HG02938 (cell line): ENCODE data around the gene SWI5.

Experiments used
- ATAC-seq: cut with Tn5 transposase; IDR thresholded peaks from one replicate; pipeline ENCODE4 v1.9.1; 2021; ENCODE audit warnings: mild to moderate bottlenecking, moderate library complexity; ENCODE audit not compliant: unreplicated experiment

Gene SWI5

DNA sequence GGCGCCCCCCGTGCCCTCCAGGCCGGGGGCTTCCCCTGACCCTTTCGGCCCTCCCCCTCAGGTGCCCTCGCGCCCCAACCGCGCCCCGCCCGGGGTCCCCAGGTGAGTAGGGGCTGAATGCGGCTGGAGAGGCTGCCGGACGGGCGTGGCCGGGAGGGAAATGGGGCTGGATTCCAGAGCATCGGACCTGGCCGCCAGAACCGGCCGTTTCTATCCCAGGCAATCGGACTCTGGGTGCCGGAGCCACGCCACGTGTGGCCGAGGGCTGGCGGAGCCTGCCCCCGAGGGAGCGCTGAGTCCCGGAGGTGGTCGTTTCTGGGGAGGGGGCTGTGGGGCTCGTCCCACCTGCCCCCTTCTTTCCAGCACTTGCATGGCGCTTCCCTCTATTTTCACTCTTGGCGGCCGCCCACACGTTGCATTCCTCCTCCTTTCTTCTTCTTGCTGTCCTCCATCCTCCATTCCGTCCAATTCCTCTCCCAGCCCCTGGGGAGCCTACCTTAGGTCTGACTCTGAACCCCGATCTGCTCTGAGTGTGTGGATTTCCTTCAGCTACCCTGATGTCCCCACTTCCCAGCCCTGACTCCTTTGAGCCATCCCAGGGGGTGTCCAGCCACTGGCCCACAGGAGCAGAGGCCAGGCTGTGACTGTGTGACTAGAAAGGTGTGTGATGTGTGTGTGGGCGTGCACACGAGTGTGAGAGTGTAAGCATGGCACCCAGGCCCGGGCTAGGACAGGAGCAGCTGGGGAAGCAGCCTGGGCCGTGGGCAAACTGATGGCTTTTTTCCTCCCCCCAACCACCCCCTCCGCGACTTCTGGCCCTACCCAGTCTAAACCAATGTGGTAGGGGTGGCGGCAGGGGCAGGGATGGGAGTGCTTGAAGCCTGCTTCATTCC, 25.0 kb upstream of the SWI5 start:
- peak; percentile 9 for ATAC-seq

DNA sequence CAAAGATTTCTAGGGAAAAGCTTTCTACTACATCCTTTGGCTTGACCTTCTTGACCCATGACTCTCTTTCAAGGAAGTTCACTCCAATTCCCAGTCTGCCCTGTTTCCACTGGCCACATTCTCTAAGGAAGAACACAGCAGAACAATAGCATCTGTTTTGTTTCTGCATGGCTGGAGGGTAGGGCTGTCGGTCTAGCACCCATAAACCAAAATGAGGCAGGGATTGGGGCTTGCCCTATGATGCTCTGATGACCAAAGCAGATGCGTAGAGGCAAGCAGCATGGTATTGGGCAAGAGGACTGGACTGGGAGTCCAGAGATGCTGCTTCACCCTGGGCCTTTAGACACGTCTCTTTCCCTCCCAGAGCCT, 24.4 kb upstream of the SWI5 start:
- ATAC-seq = no peak

DNA sequence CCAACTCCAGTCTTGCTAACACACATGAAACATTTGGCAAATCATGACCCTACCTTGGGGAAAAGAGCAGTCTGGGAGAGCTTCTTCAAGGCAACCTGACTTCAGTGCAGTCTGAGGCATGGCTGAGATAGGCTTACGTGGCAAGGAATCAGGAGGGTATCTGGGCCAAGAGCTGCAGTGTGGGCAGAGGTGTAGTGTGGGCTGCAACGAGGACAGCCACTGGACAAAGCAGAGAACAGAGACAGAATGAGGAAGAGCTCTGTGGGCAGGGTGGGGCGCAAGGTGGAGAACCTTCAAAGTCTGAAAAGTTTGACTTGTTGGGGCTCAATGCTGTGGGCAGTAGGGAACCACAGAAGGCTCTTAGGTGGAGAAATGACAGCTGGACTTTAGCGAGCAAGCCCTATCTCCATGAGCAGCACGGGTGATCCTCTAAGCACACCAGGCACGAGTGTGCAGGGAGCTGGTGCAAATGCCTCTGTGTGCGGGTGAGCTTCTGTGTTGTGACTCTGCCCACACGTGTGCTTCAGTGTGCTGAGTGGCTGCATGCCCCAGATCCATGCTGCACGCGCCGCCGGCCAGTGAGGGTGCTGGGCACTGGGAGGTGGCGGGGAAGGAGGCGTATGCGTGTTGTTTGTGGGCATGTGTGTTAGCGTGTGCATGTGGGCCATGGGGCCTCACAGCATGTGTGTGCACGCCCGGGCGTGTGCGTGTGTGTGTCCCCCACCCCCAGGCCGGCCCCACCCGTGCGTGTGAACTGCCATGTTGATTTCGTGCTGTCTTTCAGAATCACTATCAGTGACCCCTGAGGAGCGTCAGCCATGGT, 23.5 kb upstream of the SWI5 start:
- no peak for ATAC-seq

DNA sequence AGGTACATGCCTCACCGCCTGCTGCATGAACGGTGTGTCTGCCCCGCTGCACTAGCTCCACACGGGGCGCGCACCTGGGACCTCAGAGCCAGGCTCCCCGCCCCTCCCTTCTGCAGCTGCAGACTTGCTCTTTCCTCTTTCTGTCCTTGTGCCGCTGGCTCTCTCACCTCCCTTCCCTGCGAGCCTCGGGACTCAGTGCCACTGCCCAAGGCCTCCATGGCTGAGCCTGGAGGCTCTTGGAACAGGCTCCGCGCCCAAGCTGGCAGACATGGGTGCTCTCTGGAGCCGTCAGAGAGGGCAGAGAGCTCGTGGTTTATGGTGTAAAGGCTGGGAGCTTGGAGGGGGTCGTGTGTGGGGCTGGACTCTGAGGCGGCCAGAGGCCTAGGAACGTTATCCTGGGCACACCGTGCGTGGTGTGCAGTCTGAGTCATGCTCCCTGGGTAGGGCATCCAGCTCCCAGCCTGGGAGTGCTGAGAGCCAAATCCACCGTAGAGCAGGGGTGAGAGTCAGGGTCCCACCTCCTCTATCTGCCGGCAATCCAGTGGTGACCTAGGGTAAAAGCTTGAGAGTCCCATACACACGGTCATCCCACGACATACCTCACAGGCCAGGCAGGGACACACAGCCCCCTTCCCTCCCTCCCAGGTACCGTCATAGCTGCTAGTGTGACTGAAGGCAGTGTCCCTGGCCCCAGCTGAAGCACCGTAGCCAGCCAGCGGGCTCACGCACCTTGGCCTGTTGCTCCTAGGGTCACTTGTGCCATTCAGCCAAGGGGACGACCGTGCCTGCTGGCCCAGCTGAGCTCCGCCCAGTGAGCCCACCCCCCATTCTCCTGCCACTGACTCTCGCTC, 22.7 kb upstream of the SWI5 start:
- ATAC-seq = no peak

DNA sequence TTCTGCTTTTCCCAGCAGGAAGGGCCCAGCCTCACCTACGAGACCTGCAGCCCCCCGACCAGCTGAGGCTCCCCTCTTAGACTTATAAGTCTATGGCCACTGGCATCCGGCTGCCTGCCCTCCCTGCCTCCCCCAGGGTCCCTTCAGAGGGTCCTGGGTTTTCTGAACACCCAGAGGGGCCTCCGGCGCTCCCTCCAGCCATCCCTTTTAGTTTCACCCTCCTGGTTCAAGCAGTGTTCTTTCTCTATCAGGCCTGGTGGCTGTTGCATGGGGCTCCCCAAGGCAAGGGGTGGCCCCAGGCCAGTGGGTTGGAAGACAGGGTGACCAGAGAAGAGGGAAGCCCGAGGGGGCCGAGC, 22.1 kb upstream of the SWI5 start:
- ATAC-seq = no peak

DNA sequence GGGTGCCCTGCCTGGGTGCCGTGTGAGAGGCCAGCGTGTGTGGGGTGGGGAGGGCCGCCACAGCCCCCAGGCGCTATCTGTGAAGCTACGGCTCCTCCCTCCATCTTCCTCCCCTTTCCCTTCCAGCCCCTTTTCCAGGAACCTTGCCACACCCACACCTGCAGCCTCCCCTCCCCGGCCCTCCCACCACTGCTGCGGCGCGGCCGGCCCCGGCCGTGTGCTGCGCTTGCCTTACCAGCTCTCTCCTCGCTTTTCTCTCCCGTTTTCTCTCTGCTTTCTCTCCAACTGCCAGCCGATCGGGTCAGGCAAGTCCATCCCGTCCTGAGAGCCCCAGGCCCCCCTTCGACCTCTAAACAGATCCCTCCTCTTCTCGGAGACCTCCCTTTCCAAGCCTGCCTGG, 21.7 kb upstream of the SWI5 start:
- no peak for ATAC-seq

DNA sequence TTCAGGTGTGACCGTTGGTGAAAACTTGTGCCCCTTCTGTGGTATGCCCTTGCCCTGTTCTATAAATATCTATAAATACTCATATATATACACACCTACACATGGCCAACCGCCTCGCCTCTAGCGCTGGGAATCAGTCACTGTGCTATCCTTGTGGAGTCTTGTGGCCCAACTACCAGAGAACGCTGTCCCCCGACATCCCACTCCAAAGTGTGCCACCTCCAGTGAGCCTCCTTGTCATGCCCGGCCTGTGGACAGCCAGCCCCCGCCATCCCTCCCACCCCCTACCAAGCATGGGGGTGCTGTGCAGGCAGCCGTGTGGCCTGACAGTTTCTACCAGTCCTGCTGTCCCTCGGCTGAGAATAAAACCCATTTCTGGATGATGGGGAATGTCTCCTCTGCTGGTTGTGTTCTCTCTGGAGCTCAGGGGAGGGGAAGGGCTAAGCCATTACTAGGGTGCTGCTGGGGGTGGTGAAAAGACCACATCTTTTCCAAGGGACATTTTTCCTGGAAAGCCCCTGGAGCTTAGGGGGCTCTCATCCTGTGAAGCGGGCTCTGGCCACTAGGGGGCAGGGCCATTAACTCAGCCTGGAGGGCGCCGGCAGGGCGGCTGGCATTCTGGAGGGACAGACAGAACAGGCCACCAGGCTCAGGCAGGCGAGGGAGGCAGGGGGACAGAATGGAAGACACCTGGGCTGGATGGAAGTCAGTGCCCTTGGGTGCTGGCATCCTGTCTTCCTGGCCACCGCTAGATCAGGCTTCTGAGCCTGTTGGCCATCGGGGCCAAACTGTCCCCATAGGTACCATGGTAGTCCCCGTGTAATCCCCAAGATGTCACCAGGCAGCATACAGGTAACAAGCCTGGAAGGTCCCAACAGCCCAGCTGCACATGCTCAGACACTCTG, 21.0 kb upstream of the SWI5 start:
- ATAC-seq = no peak

DNA sequence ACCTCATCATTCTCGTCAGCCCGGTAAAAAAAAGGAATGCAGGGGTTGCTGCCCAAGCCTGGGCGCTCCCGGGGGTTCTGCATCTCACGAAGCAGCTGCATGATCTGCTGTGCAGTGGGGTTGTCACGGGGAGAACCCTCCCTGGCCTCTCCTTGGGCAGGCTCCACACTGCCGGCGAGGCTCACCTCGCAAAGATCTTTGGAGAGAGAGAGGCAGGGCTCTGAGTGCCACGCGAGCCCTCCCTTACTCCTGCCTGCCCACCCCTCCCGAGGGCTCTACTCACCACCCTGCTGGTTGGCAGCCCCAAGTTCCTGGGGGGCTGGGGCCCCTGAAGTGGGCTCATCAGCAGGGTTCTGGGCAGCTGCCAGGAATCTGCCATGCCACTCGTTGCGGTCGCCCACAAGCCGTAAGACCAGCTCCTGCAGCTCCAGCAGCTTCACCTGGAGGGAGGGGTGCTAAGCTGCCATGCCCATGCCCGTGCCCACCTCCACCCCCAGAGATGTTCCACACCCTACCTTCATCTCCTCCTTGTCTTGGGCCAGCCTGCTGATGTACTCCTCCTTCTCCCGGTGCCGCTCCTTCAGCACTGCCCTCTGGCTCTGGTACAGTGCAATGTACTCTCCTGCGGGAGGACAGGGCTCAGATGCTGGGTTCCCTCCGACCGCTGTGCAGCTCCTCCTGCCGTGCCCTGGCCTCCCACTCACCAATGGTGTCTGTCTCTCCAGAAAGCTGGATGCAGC, 18.8 kb upstream of the SWI5 start:
- no peak for ATAC-seq

DNA sequence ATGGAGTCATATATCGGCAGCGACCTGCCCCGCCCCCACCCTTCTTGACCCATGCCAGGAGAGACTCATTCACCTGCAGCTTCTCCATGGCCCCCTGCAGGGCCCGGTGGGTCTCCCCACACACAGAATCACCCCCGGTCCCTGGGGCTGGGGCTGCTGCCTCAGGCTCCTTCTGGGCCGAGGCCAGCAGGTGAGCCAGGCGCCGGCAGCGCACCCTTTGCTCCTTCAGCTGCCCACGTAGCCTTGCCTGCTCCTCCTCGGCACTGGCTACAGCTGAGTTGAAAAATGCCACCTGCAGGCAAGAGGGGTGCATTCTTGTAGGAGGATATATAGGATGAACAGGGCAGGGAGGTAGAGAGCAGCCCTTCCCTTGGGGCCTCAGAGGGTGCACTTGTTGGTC, 18.2 kb upstream of the SWI5 start:
- ATAC-seq = no peak

DNA sequence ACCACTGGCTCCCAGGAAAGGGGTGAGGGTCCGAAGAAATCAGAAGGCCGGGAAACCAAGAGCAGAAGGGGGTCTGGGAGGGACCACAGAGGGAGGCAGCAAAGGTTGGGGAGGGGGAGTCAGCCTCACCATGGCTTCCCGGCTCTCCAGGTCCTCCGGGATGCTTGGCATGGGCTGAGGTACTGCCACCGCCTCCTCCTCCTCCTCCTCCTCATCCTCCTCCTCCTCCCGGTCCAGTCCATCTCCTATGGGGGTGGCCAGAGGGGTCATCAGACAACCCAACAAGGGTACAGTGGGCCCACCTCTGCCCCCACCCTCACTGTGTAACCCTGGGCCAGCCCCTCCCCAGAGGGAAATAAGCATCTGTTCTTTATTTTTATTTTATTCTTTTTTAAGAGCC, 17.8 kb upstream of the SWI5 start:
- no peak for ATAC-seq

DNA sequence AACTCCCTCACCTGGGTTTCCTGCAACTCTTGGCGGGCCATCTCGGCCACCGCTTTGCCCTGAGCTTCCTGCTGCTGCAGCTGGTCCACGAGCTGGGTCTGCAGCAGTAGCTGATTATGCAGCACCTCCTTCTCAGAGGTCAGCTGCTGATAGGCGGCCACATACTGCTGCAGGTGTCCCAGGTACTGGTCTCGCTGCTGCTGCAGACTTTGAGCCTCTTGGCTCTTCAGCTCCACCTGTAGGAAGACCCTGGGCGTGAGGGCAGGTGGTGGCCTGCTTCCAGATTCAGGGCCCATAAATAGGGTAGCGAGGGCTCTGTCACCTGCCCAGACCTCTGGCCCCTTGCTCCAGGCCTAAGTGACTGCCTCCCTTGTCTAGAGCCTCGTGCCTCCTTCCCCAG, 16.9 kb upstream of the SWI5 start:
- no peak for ATAC-seq

DNA sequence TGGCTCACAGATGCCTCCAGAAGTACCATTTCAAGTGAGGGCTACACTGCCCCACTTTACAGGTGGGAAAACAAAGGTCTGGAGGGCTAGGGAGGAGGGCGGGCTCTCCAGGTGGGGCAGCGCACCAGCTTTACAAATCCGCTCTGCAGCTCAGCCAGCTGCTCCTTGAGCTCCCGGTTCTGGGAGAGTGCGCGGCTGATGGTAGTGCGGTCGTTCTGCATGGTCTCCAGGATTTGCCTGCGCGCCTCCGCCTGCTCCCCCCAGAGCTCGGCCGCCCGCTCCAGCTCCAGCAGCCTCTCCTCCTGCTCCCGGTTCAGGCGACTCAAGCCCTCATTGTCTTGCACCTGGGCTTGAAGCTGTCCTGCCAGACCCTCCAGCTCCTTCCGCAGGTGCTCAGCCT, 15.7 kb upstream of the SWI5 start:
- ATAC-seq = no peak

DNA sequence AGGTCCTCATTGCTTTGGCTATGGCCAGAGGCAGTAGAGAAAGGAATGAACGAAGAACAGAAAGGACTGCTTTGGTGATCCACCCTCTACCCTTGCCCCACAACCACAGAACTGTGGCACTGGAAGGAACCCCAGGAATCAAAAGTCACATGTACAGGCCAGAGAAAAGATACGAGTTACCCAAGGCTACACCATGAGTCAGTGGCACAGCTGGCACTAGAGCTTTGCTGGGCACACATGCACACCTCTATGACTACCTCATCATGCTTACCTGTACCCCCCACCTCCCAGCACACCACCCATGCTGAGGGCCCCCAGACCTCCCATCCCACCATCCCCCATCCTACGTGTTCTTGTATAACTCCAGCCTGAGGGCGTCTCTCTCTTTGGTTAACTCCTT, 13.4 kb upstream of the SWI5 start:
- ATAC-seq = no peak

DNA sequence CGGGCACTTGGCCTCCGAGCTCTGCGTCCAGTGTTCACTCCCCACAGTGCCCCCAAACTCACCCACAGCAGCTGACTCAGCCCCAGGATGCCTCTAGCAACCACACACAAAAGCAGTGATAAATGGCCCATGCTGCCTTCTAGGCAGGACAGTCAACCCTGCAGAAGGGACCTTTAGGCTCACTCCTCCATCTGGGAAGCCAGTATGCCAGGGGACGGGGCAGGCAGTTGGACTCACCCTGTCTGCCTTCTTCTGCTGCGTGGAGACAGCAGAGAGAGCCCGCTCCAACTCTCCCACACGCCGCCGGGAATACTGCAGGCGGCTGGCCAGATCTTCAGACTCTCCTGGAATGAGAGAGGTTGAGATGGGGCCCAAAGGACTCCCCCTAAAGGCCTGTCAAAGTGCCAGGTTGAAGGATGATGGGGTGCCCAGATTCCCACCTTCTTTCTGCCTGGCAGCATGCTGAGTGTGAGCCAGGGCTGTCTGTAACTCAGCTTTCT, 10.7 kb upstream of the SWI5 start:
- ATAC-seq = no peak

DNA sequence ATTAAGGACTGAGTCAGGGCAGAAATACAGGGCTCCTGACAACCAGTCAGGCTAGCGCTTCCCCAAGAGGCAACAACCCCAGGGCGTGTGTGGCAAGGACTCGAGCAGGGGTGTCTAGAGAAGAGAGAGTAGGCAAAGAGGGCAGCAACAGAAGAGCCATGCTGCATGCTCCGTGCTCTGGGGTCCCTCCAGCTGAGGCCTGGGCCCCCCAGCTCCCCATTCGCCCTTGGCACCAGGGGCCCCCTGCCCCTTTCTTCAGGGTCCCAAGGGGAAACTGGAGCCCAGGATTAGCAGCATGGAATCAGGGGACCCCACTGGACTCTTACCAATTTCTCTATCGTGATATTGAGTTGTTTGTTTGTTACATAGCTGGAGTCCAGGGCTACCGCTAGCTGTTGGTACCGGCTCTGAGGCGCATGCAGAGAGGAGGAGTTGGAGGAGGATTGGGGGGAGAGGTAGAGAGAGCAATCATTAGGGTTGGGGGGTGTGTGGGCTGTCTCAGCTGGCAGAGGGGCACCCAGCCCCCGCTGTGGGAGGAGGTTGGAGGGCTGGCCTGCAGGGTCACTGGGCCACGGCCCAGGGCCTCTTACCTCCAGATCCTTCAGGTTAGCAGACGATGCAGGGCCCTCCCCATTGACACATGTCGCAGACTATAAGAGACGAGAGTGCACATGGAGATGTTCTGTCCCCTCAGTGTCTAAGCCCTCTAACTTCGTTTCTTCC, 9.0 kb upstream of the SWI5 start:
- no peak for ATAC-seq

DNA sequence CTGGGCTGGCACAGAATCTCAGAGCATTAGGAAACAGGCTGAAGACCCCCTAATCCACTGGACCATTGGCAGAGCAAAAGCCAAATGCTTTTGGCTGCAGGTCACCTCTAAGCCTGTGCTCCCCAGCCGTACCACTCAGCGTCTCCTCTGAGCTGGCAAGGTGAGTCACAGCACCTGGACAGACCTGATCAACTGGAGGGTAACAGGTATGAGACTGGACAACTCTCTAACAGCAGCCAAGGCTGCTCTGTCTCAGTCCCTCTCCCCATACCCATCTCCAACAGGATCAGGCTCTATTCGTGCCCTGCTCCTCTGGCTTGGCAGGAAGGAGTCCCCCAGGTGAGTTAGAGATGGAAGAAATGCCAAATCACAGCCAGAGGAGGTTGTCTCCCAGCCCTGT, 5.0 kb upstream of the SWI5 start:
- ATAC-seq = no peak

DNA sequence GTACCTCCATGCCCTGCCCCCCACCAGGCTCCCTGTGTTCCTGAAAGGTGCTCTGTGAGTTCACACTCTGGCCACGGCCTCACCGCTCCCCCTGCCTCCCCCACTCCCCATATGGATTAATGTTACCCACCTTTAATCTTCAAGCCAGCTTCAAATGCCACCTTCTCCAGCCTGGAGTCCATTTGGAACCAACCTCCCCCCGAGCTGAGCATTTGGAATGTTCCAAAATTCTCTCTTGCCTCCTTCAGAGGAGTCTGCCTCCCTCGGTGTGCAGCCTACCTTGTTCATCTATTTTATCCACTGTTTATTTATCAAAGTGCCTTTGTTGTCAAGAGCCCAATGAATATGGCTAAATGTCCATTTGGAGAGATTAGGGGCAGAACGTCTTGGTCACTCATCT, 4.6 kb upstream of the SWI5 start:
- no peak for ATAC-seq

DNA sequence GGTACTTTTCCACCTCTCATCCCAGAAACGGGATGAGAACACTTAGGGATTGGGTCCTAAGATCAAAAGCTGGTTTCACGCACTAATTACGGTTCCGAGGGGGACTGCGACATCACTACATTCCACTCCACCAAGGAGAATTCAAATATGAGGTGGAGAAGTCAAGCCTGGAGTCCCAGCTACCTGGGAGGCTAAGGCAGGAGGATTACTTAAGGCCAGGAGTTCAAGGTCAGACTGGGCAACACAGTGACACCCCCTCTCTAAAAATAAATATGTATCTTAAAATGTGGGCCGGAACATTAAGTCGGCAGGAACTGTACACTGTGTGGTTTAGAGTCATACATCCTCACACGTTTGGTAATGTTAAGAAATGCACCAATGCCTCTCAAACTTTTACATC, 1.8 kb upstream of the SWI5 start:
- ATAC-seq = no peak
